NCI-H510A (cell line): ENCODE data around the gene UPP1.

Source experiments
- DNase-seq: peaks from one replicate; lab custom pipeline; 2025; lab: John Stamatoyannopoulos, UW

UPP1 gene

DNA sequence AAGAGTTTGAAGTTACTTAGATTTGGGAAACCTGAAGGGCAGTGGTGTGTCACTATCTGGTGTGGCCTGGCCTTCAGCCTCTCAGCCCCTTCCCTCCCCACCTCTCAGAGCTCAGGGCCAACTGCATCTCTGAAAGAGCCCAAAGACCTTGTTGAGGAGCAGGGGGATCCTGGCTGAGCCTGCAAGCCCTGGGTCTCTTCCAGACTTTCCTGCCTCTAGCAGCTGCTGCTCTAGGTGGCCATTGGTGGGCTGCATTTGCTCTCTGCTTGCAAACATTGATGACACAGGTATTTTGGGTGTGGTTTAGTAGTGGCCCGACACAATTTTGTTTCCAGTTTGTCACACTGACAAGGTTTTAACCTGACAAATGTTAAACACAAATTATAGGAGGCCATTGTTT is 3.1 kb upstream of the UPP1 start:
- no peak for DNase-seq

DNA sequence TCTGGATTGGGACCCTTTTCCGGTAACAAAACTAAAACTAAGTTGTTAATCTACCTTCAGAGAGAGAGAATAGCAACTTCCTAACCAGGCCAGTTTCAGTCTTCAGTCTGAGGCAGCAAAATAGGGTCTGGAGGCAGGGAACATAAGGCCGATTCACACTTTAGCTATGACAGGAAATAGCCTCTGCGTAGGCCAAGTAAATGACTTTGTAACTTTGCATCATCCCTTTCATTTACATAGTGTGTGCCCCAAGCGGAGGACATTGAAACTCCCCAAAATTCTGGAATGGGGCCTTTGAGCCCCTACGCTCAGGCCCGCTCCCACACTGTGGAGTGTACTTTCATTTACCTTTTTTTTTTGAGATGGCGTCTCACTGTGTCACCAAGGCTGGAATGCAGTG is 1.7 kb upstream of the UPP1 start:
- no peak for DNase-seq

DNA sequence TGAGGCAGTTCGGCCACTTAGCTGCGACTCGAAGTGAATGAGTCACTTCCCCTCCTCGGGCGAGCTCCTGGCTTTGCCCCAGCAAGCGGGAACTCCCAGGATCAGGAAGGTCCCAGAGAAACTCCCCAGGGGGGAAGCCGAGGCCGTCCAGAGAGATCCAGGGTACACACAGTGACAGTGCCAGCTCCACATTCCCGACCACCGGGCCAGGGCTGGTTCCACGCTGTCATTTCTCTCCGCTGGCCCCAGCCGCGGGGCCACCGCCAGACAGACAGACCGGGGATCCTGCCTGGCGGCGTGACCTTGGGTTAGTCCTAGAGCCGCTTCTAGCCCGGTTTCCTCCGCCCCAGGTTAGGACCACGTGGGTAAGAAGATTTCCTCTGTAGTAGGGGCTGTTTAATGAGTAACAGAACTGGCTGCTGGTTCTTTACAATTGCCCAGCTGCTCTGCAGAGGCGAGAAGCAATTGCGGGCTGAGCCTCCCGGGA is 463 bp upstream of the UPP1 start:
- DNase-seq: no peak

DNA sequence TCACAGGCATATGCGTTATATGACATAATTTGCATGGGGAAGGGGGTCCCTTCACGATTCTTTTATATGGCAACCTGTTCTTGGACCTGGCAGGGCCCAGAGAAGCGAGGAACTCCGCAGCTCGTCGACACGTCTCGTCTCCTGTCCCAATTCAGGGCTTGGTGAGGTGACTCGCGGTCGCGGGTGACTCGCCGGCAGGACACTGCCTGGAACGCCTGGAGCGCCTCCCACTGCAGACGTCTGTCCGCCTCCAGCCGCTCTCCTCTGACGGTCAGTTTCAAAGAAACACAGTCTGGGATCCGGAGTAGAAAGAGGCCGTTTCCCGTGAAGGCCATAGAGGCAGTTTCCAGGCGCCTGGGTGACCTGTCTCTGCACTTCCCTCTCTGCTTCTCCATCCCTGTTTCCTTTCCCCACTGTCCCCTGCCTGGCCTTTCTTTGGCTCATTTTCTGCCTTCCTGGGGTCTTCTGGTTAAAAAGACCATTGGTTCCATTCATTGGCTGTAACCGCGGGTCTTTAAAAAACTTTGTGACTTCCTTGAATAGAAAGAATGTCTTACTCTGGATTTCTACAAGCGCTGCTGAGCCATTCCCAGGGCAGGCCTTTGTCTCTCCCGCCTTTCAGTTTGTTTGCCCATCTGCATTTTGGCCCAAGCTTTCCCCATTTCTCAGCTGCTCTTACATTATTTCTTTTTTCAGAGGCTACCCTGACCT is 1.2 kb downstream of the UPP1 start:
- no peak for DNase-seq

DNA sequence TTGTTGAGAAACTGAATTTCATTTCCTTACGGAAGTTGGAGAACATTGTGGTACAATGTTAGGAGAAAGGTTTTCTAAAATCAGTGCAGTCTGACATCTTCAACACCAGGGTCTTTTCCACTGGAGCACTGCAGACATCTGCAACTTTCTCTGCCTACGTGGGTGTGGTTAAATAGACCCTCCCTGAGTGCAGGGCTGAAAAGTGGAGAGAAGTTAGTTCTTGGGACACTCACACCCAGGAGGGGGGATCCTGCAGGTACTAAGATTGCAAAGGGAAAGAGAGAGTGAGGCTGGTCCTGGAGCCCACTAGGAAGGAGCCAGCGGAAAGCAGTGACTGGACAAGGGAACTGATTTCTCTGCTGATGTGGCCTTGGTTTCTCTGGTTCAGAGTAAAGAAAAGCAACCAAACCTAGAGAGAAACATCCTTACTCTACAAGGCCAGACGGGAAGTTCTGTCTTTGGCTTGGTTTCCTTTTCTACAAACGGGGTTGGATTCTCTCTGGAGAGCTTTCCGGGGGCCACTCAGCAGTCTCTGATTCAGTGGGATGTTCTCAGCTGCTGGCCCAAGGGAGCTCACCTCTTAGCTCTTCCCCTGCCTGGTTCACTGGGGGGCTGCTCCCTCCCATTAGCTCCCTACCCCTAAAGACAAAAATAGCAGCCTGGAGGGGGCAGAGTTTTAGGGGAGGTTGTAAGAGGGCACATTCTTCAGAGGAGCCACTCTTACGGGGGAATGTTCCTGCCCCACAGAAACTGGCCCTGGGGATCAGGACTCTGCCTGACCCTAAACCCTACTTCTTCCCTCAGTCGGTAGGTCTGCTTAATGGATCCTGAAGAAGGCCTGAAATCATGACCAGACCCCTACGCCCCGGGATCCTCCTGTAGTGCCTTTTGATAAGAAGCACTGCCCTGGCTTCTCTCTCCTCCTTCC is 2.7 kb downstream of the UPP1 start:
- no peak for DNase-seq

DNA sequence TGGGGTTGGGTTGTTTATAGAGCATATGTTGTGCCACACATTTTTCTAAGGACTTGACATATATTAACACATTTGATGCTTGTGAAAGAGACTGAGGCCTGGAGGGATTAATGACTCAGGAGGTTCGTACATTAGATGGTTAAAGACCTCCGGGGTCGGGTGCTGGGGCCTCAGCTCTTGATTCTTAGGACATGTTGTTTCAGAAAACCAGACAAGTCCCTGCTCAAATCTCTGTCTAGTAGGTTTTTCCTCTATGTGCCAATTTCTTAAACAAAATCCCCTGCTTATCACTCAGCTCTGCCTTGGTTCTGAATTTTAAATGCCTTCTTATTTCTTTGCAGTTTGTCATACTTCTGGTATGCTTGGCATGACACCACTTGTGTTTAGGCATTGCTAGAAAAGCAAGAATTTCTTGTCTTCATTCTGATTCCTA is 5.8 kb downstream of the UPP1 start:
- no peak for DNase-seq

DNA sequence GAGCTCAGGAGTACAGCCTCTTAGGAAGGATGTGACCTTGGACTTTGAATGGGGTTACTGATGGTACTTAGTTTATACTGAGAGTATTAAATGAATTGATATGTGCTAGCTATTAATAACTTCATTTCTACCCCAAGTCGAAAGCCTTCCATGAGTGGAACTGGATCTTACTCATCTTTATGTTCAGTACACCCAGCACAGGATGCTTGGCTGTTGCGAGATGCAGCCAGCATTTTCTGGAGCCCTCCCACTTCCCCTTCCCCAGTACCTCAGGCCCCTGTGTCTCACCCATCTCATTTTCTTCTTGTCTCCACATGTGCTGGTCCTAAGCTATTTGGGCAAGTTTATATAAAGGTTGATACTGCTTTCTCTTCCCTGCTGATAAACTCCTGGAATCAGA is 7.2 kb downstream of the UPP1 start:
- DNase-seq: no peak

DNA sequence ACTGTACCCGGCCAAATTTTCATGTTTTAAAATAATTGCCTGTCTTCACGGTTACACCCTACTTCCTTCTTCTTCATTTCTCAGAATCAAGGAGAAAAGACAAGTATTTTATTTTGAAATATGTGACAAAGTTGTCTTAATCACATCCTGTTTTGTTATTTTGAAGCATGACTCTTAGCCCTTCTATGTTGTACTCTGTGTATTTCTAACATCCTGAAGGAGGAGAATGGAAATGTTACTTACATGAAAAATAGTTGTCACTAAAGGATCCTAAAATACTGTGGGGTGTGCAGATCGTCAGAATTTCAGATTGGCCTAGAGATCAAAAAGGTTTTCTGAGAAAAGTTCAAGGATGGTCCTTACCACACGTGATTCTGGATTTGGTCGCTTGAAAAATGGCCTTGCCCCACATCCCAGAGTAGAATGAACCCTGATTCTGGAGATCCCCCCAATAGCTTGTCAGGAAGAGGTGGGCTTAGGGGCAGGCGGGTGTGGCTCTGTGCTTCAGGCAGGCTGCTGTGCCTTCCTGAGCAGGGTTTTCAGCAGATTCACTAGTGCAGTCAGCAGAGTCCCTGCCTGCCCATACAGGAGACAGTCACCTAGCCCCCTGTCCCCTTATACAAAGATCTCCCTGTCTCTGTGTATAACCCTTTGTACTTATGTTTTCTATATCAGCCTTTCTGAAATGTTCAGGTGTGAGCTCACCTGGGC is 8.6 kb downstream of the UPP1 start:
- no peak for DNase-seq

DNA sequence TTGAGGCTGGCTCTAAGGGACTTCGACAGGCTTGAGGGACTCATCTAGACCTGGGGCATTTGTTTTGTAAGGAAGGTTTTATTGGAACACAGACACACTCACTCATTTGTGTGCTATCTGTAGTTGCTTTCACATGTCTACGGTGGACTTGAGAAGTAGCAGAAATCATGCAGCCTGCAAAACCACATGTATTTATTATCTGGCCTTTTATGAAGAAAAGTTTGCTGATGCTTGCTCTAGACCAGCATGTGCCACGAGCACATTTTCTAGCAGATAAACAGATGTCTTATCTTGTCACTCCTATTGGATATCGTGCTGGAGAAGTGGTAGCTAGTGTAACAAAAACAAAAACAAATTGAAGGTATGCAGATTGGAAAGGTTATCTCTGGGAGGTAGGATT is 9.8 kb downstream of the UPP1 start:
- no peak for DNase-seq

DNA sequence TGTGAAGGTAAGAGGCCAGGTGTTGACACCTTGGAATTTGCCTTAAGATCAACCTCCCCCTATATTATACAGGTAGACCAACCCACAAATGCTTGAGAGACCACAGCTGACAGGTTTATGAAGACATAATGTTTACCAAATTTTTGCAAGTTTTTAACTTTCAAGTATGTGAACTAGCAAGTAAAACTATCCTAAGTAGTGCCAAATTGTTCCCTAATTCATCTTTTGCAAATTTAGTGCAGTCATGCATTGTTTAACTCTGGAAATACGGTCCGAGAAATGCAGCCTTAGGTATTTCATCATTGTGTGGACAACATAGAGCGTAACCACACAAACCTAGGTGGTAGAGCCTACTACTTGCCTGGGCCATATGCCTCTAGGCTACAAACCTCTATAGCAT is 10.7 kb downstream of the UPP1 start:
- DNase-seq: no peak

DNA sequence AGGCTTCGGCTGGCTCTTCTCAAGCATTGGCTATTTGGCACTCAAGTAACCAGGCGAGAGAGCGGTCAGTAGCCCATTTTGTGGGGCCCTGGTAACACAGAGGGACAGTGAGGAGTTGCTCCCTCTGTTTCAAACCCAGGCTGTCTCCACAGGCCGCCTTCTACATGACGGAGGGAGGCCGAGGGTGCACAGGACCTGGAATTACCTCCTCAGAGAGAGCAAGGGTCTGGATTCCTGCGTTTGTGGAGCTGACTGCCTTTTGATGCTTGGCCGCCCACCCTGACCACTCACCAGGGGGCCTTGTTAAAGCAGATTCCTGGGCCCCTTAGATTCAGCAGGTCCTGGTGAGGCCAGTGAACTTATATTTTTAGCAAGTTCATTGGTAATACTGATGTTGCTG is 12.3 kb downstream of the UPP1 start:
- no peak for DNase-seq

DNA sequence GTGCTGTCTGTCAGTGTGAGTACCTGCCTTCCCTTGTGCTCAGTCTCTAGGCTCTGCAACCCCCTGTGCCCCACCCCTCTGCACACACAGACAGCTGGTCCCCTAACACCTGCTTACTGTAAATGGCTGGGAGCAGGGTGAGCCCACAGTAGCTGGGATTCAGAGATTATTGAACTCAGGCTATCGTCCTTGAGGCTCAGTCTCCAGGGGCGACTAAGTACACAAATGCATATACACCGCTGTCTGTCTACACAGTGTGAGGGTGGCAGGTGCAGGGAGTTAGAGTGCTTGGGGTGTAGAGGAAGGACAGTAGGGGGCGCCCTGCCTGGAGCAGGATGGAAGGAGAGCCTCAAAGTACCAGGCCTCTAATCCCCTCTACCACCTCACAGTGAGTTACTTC is 12.9 kb downstream of the UPP1 start:
- no peak for DNase-seq

DNA sequence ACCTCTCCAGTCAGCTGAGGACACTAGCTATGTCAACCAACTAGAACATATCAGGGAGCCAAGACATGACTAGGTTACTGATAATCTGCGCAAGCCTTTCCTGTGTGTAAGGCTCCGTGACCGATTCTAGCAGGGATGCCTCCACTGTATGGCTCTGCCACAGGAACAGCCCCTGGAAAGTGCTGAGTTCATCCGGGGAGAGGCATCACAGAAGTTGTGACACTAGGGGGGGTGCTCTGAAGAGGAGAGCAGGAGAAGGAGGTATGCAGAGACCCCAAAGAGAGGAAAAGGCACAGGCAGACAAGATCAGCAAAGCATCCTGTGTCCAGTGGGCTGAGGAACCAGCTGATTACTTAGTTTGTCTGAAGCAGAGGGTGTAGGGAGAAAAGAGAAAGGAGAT is 13.5 kb downstream of the UPP1 start:
- DNase-seq: no peak

DNA sequence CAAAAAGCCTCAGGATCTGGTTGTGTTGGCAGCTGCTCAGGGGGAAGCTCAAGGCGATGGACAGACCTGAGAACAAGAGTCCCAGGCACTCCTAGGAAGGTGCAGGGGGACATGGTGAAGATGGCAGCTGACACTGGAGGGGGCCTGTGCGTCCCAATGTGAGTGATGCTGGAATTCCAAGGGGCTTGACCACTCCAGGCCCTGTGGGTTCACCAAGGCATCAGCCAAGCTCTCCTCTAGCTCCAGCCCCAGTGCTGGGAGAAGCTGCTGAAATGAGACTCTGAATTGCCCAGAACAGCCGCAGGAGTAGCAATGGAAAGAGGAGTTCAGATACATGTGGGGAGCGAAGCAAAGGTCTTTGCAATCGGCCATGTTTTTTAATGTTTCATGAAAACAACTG is 16.0 kb downstream of the UPP1 start:
- no peak for DNase-seq

DNA sequence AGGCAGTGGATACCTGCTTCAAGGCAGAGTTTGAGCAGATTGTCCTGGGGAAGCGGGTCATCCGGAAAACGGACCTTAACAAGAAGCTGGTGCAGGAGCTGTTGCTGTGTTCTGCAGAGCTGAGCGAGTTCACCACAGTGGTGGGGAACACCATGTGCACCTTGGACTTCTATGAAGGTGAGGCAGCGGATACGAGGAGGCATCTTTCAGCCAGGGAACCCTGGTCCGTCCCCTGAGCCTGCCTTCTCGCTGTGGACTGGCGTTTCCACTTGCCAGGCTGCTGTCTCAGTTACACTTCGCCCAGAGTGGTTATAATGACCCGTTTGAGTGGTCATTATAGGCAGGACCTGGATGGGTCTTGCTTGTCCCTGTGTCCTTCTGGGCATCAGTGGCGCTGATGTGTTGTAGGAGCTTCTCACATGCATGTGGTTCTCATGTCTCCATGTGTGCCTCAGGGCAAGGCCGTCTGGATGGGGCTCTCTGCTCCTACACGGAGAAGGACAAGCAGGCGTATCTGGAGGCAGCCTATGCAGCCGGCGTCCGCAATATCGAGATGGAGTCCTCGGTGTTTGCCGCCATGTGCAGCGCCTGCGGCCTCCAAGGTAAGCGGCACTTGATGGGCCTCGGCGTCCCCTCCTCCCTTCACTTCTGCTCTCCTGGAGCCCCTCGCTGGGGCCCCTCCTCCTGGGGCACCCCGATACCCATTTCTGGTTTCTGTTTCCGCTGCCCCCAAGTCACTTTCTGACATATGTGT is 18.0 kb downstream of the UPP1 start:
- DNase-seq: no peak

DNA sequence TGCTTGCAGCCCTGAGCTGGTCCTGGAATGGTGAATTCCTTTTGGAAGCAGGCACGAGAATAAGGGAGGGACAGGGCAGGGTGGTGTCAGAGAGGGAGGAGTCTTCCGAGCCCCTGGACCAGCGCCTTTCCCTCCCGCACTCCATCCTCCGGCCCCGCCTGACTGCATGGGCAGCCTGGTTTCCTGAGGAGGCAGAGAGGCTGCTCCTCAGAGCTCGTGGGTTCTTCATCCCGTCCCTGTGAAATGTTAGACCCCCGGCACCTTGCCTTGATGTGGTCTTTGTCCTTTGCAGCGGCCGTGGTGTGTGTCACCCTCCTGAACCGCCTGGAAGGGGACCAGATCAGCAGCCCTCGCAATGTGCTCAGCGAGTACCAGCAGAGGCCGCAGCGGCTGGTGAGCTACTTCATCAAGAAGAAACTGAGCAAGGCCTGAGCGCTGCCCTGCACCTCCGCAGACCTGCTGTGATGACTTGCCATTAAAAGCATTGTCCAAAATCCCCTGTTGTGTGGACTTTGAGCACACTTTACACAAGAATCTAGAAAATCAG is 18.9 kb downstream of the UPP1 start:
- no peak for DNase-seq

DNA sequence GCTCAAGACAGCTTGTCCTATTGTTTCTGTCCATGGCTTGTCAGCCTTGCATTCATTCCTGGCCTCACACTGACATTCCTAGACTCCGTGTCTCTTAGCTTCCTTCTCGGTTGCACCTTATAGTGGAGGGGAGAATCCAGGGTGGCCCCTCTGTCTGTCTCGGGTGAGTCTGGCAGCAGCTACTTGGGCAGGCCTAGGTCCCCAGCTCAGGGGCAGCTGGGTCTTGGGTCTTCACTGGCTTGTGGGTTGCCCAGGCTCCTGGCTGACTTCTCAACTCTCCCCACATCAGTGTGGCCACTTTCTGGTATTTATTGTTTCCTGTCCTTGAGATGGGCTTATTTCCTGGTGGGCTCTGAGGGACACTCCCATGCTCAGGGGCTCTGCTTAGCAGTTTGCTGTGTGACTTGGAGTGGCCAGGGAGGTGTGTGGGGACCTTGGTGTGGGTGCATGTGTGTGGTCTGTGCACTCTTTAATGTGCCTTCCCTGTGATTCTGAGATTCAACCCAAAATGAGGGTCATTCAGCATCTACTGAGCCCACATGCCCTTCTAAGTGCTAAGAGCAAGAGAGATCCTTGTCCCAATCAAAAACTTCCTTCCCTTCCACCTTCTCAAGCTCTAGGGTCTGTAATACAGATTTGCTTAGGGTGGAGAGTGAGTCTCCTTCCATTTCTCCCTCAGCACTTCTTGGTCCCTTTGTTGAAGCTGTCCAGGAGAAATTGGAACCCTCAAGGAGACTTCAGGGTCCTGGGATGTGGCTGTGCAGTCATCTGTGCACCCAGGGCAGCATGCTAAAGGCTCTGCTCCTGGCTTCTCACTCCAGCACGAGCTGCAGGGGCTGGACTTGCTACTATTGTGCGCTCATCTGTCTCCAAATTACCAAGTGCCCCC is 20.1 kb downstream of the UPP1 start:
- no peak for DNase-seq

DNA sequence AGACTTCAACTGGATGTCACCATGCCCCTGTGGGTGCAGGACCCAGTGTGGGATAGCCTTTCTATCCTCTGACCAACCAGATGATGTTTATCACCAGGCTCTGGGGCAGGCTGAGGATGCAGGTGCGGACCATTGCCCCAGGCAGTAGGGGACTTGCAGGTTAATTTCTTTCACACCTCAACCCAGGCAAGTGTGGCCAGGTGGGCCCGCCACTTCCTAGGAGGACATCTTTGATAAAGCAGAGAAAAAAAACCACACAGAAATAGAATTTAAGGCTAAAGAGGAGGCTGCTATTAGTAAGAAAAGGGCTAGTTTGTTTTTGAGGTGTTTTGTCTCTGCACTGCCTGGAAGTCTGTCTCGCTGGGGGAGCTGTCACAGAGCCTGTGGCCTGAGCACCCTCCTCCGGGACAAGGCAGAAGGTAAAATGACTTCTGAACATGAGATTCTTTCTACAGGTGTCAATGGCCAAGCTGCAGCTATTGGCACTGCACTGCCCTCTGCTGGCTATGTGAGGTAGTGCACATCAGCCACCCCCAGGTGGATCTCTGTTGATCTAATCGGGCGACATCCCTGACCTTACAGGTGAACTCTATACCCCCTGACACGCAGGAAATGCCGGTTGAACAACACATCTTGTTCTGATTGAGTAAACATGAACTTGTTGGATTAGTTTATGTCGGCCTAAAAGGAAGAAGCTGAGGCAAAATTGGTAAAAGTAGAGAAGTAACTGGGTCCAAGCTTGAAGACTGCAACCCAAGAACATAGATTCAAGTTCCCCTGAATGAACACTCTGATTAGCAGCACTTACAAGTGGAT is 21.0 kb downstream of the UPP1 start:
- DNase-seq: no peak

DNA sequence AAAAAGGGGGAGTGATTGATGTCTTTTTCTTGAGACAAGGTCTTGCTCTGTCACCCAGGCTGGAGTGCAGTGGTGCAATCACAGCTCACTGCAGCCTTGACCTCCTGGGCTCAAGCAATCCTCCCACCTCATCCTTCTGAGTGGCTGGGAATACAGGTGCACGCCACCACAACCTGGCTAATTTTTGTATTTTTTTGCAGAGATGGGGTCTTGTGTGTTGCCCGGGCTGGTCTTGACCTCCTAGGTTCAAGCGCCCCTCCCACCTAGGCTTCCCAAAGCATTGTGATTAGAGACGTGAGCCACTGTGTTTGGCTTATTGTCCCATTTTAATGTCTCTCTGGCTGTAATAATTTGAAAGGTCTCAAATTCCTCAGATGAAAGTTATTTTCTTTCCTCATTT is 21.8 kb downstream of the UPP1 start:
- DNase-seq: no peak

DNA sequence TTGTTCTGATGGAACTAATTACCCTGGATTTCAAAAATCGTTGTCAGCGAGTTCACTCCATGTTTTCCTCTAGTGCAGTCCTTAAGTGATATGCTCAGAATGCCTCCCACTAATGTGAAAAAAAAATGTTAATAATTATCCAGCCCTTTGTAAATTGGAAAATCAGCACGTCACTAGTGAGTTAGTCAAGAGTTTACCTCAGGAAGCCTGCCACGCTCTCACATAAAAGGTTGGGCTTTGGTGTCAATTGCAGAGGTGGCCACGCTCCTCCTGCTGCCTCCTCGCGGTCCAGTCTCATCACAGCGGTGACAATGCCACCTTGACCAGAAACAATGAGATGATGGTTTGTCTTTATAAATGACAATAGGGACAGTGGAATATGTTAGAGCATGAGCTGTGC is 22.5 kb downstream of the UPP1 start:
- DNase-seq: no peak
